NCI-H748 (cell line): Measurements from ENCODE around the gene ISYNA1.
A peak's percentile ranks its signal among the peaks of the same experiment; 100 is the strongest.
"Not testable (repeated sequence)": the region's sequence is repeated elsewhere in the genome, so short reads cannot be mapped to it uniquely, and the experiment has no call there.

Source experiments
- DNase-seq: peaks from one replicate; lab custom pipeline; 2025; ENCODE audit not compliant: unreplicated experiment; lab: John Stamatoyannopoulos, UW

ISYNA1 gene

DNA sequence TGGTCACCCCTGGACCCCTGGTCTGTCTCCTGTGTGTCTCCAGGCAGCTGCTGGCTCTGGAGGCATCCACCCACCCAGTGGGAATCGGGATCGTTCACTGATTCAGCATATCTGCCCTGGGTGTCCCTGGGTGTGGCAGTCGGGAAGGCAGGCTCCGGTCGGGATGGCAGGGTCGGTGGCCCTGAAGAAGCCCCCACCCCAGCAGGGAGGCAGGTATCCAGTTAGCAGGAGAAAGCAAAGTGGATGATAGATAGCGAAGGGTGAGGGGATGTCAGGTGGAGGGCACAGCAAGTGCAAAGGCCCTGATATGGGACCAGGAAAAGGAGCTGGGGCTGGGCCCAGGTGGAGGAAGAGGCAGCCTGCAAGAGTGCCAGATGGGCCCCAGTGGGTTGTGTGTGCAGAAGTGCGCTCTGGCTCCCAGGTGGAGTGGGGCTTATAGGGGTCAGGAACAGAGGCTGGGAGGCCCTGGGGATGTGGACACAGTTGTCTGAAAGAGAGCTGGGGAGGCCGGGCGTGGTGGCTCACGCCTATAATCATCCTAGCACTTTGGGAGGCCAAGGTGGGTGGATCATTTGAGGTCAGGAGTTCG is 16.5 kb downstream of the ISYNA1 start:
- no peak for DNase-seq

DNA sequence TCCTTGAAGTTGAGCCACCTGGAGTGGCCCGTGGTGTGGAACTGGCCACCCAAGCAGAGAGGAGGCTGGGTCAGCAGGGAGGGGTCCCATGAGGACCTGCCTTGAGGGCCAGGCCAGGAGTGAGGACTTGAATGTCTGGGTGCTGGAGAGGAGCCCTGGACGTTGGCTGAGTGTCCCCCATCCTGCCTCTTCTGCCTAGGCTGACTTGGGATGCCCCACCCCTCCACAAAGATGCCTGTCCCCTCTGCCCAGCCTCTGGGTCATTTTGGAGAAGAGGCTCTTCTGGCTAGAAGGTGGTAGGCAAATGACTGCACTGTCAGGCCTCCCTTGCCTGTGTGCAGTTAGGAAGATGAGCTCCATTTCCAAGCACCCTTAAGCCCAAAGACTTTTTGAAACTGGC is 17.0 kb downstream of the ISYNA1 start:
- DNase-seq, result no peak

DNA sequence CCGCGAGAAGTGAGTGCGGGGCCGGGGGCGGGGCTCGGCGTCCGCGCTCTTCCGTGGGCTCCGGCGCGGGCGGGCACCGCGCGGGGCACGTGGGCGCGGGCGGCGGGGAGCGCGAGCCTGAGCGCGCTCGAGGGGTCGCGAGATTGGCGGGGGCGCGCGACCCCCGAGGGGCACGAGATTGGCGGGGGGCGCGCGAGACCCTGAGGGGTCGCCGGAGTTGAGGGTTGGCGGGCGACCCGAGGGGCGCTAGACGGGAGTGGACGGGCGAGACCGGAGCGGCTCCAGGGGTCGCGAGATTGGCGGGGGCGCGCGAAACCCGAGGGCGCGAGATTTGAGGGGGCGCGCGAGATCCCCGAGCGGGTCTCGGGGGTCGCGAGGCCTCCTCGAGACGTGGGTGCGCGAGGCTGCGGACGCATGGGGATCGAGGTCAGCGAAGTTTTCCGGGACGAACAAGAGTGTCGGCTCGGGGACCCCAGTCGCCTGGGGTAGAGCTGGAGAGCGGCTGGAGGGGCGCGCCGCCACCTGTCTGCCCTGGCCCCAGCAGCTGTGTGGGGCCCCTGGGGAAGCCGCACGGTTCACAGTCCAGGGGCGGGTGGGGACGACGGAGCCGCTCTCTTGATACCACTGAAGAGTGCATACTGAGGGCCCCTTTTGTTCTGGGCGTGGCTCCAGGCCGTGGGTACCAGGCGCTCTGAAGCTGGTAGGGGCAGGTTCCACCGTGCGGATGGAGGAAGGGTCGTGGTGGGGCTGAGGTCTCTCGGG is 18.1 kb downstream of the ISYNA1 start:
- DNase-seq, result peak; percentile 55

DNA sequence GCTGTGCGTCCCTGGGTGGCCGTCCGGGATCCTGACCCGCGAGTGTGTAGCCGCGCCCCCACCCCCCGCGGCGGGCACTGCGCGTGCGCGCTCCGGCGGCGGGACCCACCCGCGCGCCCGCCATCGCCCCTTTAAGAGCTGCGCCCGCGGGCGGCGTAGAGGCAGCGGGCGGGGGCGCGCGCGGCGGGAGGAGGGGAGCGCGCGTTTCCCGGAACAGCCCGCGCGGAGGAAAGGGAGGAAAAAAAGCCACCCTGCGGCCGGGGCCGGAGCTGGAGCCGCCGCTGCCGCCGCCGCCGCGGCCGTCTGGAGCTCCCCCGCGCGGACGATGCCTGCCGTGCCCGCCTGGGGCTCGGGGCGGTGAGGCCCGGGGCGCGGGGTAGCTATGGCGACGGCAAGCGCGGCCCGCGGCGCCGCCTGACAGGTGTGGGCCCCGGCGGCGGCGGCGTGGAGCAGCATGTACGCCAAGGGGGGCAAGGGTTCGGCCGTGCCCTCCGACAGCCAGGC is 18.7 kb downstream of the ISYNA1 start, which contains the start of gene SSBP4:
SSBP4 (plus strand) TSS at position 204 of the 504 bp plus-strand sequence; CDS start at position 455, 251 bp downstream.
- DNase-seq, result peak; percentile 82

DNA sequence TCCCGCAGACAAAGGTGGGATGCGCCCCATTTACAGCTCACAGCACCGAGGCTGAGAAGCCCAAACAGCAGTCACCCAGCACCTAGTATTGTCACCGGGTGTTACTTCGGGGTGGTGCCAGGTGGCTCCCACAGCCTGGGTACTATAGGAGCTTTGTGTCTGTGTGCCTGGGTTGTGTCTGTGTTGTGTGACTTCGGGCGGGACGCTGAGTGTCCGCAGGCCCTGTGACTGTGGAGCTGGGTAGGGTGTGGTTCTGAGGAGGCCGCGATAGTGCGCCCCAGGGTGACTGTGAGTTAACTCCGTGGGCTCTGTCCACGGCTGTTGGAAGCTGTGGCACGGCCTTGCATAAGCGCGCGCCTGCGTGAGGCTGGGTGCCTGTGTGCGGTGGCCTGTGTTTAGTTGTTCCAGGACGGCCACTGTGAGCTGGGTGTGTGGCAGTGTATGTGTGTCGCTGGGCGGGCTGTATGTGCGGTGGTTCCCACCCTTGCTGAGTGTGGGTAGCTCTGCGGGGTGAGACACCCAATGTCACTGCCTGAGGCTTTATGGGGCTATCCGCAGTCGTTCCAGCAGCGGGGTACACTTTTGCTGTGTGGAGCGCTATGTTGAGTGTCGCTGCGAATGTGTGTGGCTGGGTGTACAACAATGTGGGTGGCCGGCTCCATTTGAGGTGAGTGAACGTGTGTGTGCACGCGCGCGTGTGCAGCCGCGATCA is 19.3 kb downstream of the ISYNA1 start:
- DNase-seq, result peak; percentile 37

DNA sequence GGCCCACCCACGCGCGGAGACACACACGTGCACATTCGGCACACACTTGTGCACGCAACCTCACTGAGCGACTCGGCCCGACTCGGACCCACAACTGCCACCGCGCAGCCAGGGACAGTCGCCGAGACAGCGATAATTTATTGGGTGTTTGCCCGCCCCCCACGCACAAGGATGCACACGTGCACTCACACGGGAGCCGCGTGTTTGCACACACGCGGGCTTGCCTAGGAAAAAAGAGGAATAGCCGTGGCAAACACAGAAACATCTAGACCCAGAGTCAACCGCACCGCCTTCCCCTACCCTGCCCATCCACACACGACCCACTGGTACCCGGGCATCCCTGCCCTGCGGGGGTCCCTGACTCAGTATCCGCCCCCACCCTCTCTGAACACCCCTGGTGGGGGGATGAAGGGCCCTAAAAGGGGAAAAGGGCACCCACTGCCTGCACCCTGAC is 19.9 kb downstream of the ISYNA1 start:
- peak; percentile 41 for DNase-seq

DNA sequence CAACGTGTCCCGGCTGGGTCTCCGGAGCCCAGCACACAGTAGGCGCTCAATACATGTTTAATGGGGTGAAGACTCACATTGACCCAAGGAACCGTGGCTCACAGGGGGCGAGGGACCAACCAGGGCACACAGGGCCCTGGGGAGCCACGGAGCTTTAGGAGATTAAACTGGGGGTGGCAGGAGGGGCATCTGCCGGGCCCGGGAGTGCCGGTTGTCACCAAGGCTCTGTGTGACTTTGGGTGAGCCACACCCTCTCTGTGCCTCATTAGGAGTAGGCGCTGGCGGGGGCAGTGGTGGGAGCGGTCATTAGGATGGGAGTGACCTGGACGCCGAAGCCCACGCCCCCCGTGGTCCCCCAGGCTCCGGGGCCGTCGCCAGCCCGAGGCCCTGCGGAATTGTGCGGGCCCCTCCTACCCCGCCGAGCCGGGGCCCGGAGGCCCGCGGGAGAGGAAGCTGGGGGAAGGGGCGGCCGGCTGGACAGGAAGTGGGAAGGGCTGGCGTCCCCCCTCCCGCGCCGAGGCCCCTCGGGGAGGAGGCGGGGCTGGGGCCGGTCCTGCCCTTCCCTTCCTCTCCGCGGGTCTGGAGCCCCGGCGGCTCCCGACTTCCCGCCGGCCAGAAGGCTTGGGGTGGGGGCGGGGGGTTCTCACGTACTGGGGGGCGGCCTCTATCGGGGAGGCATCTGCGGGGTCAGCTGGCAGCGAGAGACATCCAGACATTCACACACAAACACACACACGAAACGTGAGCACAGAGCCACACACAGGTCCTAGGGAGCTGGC is 20.5 kb downstream of the ISYNA1 start:
- peak; percentile 83 for DNase-seq

DNA sequence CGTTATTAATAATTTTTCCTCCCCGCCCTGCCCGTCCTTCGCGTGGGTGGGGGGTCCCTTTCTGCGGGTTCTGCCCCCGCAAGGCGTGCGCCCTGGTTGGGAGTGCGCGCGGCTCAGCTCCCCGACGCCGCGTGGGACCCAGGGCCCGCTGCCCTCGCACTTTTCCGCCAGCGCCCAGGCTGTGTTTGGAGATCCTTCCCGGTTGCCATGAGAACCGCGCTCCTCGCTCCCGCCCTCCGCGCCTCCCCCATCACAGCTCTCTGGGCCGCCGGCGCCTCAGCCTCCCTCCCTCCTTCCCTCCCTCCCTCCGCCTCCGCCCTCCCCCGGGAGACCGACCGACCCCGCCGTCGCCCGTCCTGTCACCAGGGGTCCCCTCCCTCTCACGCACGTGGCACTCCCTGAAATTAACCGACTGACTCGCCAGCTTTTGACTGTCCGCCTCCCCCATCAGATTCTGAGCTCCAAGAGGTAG is 21.1 kb downstream of the ISYNA1 start:
- peak; percentile 89 for DNase-seq

DNA sequence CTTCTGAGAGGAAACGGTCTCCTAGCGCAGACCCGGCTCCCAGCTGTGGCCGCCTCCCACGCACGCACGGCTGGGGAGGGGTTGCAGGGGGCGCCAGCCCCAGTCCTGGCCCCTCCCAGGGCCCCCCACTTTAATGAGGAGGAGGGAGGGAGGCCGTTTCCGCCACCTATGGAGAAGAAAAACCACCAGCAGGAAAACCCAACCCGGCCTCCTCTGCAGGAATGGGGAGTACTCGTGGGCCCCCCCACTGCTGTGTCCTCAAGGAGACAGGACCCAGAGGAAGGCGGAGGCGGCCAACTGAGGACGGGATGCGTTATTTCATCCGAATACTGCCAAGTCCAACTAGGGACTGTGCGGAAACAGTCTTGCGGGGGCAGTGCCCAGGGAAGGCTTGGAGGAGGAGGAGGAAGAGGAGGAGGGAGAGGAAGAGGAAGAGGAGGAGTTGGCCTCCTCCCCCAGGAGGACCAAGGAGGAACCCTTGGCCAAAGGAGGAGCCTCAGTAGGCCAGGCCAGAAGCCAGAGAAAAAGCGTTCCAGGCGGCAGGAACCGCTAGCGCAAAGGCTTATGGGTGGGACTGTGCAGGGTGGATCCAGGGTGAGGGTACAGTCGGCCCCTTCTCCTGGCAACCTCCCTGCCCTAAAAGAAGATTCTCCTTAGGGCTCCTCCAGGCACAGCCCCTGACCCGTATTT is 22.6 kb downstream of the ISYNA1 start:
- no peak for DNase-seq

DNA sequence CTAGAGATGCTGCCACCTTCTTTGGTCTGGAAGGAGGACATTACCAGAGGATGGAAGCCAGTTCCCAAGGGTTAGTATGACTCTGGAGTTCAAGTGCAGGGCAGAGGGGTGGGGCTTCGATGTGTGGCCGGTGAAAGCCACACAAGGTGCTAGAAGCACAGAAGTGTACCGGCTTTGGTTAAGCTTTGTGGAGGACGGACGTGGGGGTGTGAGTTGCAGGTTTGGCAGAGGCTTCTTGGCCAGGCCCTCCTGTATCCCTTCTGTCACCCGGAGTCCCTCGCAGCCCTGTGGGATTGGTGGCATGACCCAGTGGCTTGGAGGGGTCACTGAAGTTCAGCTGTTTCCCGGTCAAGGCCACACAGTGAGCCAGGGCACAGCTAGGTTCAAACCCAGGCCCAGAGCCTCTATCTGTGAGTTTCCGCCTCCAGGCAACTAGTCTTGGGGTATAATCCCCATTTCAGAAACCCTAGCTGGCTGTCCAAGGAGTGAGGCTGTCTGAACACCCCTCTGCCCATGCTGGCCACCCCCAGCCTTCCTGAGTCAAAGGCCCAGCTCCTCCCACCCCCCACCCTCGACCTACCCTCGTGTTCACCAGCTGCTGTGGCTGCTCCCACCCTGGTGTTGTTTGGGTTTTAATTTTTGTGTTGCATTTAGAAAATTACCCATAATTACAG is 23.3 kb downstream of the ISYNA1 start:
- peak; percentile 80 for DNase-seq

DNA sequence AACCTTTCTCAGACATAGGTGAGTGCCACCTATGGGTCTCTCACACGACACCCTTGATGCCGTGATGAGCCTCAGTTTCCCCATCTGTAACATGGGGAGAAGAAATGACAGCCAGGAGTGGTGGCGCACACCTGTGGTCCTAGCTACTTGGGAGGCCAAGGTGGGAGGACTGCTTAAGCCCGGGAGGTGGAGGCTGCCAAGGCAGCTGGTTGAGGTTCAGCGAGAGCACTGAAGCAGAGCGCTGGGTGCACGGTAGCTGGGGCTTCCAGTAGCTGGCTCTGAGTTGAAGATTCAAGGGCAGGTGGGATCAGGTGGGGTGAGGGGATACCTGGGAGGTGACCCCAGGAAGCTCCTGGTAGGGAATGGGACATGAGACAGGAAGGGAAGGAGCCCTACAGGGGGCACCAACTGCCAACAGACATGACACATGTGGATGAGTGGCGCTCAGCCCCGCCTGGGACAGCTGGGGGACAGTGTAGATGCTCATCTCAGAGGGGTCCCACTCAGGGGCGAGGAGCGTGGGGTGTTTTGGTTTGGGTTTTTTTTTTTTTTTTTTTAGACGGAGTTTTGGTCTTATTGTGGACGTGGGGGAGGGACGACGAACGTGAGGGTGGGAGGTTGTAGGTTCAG is 25.2 kb downstream of the ISYNA1 start:
- DNase-seq, result no peak

DNA sequence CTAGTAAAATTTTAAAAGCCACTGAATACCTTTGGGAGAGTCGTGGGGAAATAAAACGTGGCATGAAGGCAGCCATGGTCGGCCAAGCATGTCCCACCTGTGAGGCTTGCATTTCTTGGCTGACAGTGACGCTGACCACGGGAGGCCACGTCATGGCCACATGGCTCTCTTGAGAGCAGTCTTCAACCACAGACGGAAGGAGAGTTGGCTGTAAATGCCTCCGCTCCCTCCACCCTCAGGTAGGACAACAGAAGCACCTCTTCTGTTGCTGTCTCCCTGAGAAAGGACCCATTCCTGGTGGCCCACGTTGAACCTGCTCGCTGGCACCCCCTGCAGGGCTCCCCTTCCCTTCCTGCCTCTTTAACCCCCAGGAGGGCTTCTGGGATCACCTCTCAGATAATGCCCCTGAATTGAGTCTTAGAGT is 29.9 kb downstream of the ISYNA1 start:
- DNase-seq, result no peak

DNA sequence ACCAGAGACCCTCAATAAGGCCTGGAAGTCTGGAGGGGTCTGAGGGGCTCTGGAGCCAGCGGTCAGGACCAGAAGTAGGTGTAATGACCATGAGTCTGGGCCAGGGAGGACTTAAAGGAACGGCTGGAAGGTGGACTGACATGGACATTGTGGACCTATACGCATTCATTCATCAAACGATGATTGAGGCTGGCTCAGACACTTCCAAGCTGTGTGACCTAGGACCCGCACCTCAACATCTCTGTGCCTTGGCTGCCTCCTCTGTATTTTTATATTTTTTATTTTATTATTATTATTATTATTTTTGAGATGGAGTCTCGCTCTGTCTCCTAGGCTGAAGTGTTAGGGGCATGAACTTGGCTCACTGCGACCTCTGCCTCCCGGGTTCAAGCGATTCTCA is 31.2 kb downstream of the ISYNA1 start:
- no peak for DNase-seq

DNA sequence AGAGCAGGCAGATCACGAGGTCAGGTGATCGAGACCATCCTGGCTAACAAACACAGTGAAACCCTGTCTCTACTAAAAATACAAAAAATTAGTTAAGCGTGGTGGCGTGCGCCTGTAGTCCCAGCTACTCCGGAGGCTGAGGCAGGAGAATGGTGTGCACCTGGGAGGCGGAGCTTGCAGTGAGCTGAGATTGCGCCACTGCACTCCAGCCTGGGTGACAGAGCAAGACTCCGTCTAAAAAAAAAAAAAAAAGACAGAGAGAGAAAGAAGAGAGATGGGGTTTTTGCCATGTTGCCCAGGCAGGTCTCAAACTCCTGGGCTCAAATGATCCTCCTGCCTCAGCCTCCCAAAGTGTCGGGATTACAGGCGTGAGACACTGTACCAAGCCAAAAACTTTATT is 32.2 kb downstream of the ISYNA1 start:
- DNase-seq, result not testable (repeated sequence)

DNA sequence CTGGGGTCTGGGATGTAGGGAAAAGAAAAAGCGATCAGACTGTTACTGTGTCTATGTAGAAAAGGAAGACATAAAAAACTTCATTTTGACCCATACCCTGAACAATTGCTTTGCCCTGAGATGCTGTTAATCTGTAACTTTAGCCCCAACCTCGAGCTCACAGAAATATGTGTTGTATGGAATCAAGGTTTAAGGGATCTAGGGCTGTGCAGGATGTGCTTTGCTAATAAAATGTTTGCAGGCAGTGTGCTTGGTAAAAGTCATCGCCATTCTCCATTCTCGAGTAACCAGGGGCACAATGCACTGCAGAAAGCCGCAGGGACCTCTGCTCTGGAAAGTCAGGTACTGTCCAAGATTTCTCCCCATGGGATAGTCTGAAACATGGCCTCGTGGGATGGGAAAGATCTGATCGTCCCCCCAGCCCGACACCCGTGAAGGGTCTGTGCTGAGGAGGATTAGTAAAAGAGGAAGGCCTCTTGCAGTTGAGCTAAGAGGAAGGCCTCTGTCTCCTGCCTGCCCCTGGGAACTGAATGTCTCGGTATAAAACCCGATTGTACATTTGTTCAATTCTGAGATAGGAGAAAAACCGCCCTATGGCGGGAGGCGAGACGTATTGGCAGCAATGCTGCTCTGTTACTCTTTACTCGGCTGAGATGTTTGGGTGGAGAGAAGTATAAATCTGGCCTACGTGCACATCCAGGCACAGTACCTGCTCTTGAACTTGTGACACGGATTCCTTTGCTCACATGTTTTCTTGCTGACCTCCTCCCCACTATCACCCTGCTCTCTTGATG is 35.3 kb downstream of the ISYNA1 start:
- not testable (repeated sequence) for DNase-seq

DNA sequence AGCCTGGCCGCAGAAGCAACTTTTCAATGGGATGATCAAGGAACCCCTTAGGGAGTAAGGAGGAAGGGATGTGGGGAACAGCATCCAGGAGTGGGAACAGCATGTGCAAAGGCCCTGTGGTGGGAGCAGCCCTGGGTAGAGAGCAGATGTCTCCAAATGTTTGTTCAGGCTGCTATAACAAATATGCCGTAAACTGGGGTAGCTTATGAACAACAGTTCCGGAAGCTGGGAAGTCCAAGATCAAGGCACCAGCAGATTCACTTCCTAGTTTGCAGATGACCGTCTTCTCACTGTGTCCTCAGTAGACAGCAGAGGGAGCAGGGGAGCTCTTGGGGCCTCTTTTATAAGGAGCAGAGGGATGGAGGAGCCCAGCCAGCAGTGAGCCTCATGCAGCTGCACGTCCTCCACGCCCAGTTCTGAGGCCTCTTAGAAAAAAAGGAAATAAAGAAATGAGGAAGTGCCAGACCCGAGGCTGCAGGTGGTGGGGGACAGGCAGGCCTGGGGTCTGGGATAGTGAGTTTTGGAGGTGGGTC is 36.3 kb downstream of the ISYNA1 start:
- DNase-seq, result no peak

DNA sequence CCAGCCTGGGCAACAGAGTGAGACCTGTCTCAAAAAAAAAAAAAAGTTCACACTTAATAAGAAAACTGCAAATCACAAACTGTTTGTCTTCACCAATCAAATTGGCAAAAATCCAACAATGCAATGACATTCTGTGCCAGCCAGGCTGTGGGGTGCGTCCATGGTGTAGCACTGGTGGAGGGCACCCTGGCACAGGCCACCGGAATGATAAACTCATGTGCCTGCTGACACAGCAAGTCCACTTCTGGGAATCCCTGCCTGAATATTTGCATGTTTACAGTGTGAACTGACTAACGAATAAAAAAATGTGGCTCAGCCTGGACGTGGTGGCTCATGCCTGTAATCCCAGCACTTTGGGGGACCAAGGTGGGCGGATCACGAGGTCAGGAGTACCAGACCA is 38.9 kb downstream of the ISYNA1 start:
- no peak for DNase-seq
